ENCODE data around the gene RARG.

The RARG gene
- total RNA-seq = 35.6 to 106 (median 56.8) reads per million in 9 experiments

GRCh38 chr12:53231921-53232645, at the start of gene RARG:
Gene RARG (minus strand): TSS chr12:53232209. CDS start chr12:53227545, 4,664 bp downstream.
- peak within 1 kb of the TSS; percentile 70 to 98 for H3K27ac Mint-ChIP-seq
- peaks cover 17% of the 10 kb centered on the region for H3K36me3 Mint-ChIP-seq (ENCODE audit: insufficient read depth)
- peak within 1 kb of the TSS; percentile 93 to 94 for H3K4me3 Mint-ChIP-seq
- peak; percentile 54 to 58 (median 54) for DNase-seq
- H3K27me3 Mint-ChIP-seq = no peaks in the 10 kb centered on the region
- peak; percentile 62 for ATAC-seq (replicated peaks)
- H3K4me1 Mint-ChIP-seq (ENCODE audit: low read depth in 2 of 2) = peaks cover 44 to 59% of the 10 kb centered on the region in 2 donors
- H3K9me3 Mint-ChIP-seq = no peaks in the 10 kb centered on the region

- Mint-ChIP-seq H3K27me3 (no peaks in the 10 kb centered on the region), H3K4me1 (ENCODE audit: low read depth in 2 of 2) (no peaks in the 10 kb centered on the region), H3K9me3 (no peaks in the 10 kb centered on the region), H3K36me3 (ENCODE audit: insufficient read depth) (peaks cover 5% of the 10 kb centered on the region), H3K27ac (no peak overlapping the region), H3K4me3 (no peak overlapping the region)
- DNase-seq (no peak), ATAC-seq (replicated peaks) (no peak)
These were observed 48.0 kb upstream of the RARG start for GRCh38 chr12:53279888-53280498.

- Mint-ChIP-seq H3K27ac (no peak overlapping the region), H3K4me1 (ENCODE audit: low read depth in 2 of 2) (no peaks in the 10 kb centered on the region), H3K27me3 (no peaks in the 10 kb centered on the region), H3K4me3 (no peak overlapping the region), H3K9me3 (no peaks in the 10 kb centered on the region), H3K36me3 (ENCODE audit: insufficient read depth) (peaks cover 5% of the 10 kb centered on the region)
- ATAC-seq (replicated peaks) (no peak), DNase-seq (no peak)
These were observed 47.4 kb upstream of the RARG start for GRCh38 chr12:53279283-53279869.

- Mint-ChIP-seq H3K27me3 (no peaks in the 10 kb centered on the region), H3K9me3 (no peaks in the 10 kb centered on the region), H3K4me3 (no peak overlapping the region), H3K27ac (no peak overlapping the region), H3K36me3 (ENCODE audit: insufficient read depth) (peaks cover 5% of the 10 kb centered on the region), H3K4me1 (ENCODE audit: low read depth in 2 of 2) (no peaks in the 10 kb centered on the region)
- DNase-seq (no peak), ATAC-seq (replicated peaks) (no peak)
These were observed 46.0 kb upstream of the RARG start for GRCh38 chr12:53277981-53278380.

GRCh38 chr12:53276511-53276910, 44.5 kb upstream of the RARG start:
- no peaks in the 10 kb centered on the region for H3K36me3 Mint-ChIP-seq (ENCODE audit: insufficient read depth)
- H3K4me1 Mint-ChIP-seq (ENCODE audit: low read depth in 2 of 2) = no peaks in the 10 kb centered on the region
- H3K27me3 Mint-ChIP-seq = no peaks in the 10 kb centered on the region
- H3K4me3 Mint-ChIP-seq = no peak overlapping the region
- DNase-seq = no peak
- no peak overlapping the region for H3K27ac Mint-ChIP-seq
- no peaks in the 10 kb centered on the region for H3K9me3 Mint-ChIP-seq
- no peak for ATAC-seq (replicated peaks)

GRCh38 chr12:53274445-53274844, 42.4 kb upstream of the RARG start:
- no peak for ATAC-seq (replicated peaks)
- Mint-ChIP-seq H3K27ac (no peak overlapping the region), H3K9me3 (no peaks in the 10 kb centered on the region), H3K4me1 (ENCODE audit: low read depth in 2 of 2) (no peaks in the 10 kb centered on the region), H3K27me3 (no peaks in the 10 kb centered on the region), H3K36me3 (ENCODE audit: insufficient read depth) (no peaks in the 10 kb centered on the region), H3K4me3 (no peak overlapping the region)
- DNase-seq = no peak

GRCh38 chr12:53268630-53269562, 36.9 kb upstream of the RARG start:
- Mint-ChIP-seq H3K4me3 (peak overlapping the region; percentile 97 to 99), H3K4me1 (ENCODE audit: low read depth in 2 of 2) (peaks cover 16 to 19% of the 10 kb centered on the region in 2 donors), H3K27ac (peak overlapping the region; percentile 98), H3K36me3 (ENCODE audit: insufficient read depth) (no peaks in the 10 kb centered on the region), H3K27me3 (no peaks in the 10 kb centered on the region), H3K9me3 (no peaks in the 10 kb centered on the region)
- no peak for ATAC-seq (replicated peaks)
- DNase-seq = no peak

- H3K27ac Mint-ChIP-seq = peak within 1 kb of the TSS; percentile 98
These were observed 36.1 kb upstream of the RARG start, which contains the start of gene ESPL1 for GRCh38 chr12:53267999-53268629. Gene ESPL1 (plus strand): TSS chr12:53268299. CDS start chr12:53268767, 468 bp downstream.

GRCh38 chr12:53267306-53267998, 35.4 kb upstream of the RARG start:
- Mint-ChIP-seq H3K27ac (peak overlapping the region; percentile 98), H3K4me3 (peak overlapping the region; percentile 97 to 99), H3K9me3 (no peaks in the 10 kb centered on the region), H3K4me1 (ENCODE audit: low read depth in 2 of 2) (peaks cover 16 to 19% of the 10 kb centered on the region in 2 donors), H3K36me3 (ENCODE audit: insufficient read depth) (no peaks in the 10 kb centered on the region), H3K27me3 (no peaks in the 10 kb centered on the region)
- DNase-seq (no peak), ATAC-seq (replicated peaks) (peak; percentile 15)

More at GRCh38 chr12:53267999-53268629, 36.1 kb upstream of the RARG start, which contains the start of gene ESPL1:
- Mint-ChIP-seq H3K27me3 (no peaks in the 10 kb centered on the region), H3K9me3 (no peaks in the 10 kb centered on the region), H3K4me1 (ENCODE audit: low read depth in 2 of 2) (peaks cover 16 to 19% of the 10 kb centered on the region in 2 donors), H3K36me3 (ENCODE audit: insufficient read depth) (no peaks in the 10 kb centered on the region), H3K4me3 (peak within 1 kb of the TSS; percentile 97 to 99)
- DNase-seq (peak; percentile 77 to 81 (median 79)), ATAC-seq (replicated peaks) (peak; percentile 90)

GRCh38 chr12:53265783-53266182, 33.8 kb upstream of the RARG start:
- H3K27ac Mint-ChIP-seq = peak overlapping the region in 1 of 2 donors; percentile 44
- no peak for ATAC-seq (replicated peaks)
- no peaks in the 10 kb centered on the region for H3K9me3 Mint-ChIP-seq
- peaks cover 16 to 19% of the 10 kb centered on the region in 2 donors for H3K4me1 Mint-ChIP-seq (ENCODE audit: low read depth in 2 of 2)
- no peaks in the 10 kb centered on the region for H3K36me3 Mint-ChIP-seq (ENCODE audit: insufficient read depth)
- no peaks in the 10 kb centered on the region for H3K27me3 Mint-ChIP-seq
- H3K4me3 Mint-ChIP-seq = no peak overlapping the region
- no peak for DNase-seq

- no peak for DNase-seq
These were observed 27.9 kb upstream of the RARG start for GRCh38 chr12:53259891-53260290.

More at GRCh38 chr12:53259891-53260290, 27.9 kb upstream of the RARG start:
- no peak overlapping the region for H3K4me3 Mint-ChIP-seq
- H3K9me3 Mint-ChIP-seq = no peaks in the 10 kb centered on the region
- H3K27ac Mint-ChIP-seq = no peak overlapping the region
- H3K4me1 Mint-ChIP-seq (ENCODE audit: low read depth in 2 of 2) = peaks cover 0 to 4% of the 10 kb centered on the region in 2 donors
- no peak for ATAC-seq (replicated peaks)
- H3K27me3 Mint-ChIP-seq = no peaks in the 10 kb centered on the region
- no peaks in the 10 kb centered on the region for H3K36me3 Mint-ChIP-seq (ENCODE audit: insufficient read depth)

All from effector memory CD8-positive, alpha-beta T cell (primary cell).